Liver (tissue), 9 donors: ENCODE data around the gene ACVR1C. TPM values are rescaled to one million over a fixed set of nuclear protein-coding genes. Genes with fewer than 3 reads are reported as not detected.

ENCODE experiments used
- DNase-seq: peaks from one replicate; pipeline ENCODE4 v3.0.0-alpha.2; 2017; ENCODE audit warnings: low spot score
- H3K27ac ChIP-seq, 2 donors: one replicate each; pipeline ENCODE4 v1.7.0; 2013; ENCODE audit warnings: inconsistent platforms in 2 of 2, low read length in 2 of 2, control low read depth in 1 of 2, low read depth in 1 of 2, mild to moderate bottlenecking in 1 of 2
- H3K27me3 ChIP-seq, 4 donors: one replicate each; pipeline versions ENCODE4 v1.6.1 to v1.7.0; 2013; ENCODE audit warnings: low read length in 3 of 4, inconsistent platforms in 1 of 4, mild to moderate bottlenecking in 1 of 4, moderate library complexity in 1 of 4; ENCODE audit not compliant: control insufficient read depth in 4 of 4, insufficient read depth in 4 of 4
- H3K36me3 ChIP-seq, 4 donors: one replicate each; pipeline versions ENCODE4 v1.6.1 to v1.7.0; 2013; ENCODE audit warnings: low read length in 3 of 4, mild to moderate bottlenecking in 3 of 4, low read depth in 1 of 4, moderate library complexity in 1 of 4; ENCODE audit not compliant: control insufficient read depth in 4 of 4, insufficient read depth in 3 of 4
- H3K4me1 ChIP-seq, 4 donors: one replicate each; pipeline versions ENCODE4 v1.6.1 to v1.7.0; 2013; ENCODE audit warnings: low read length in 3 of 4, mild to moderate bottlenecking in 3 of 4, moderate library complexity in 1 of 4; ENCODE audit not compliant: control insufficient read depth in 4 of 4, insufficient read depth in 4 of 4
- H3K4me3 ChIP-seq, 3 donors: one replicate each; pipeline versions ENCODE4 v1.6.1 to v1.7.0; 2013; ENCODE audit warnings: low read length in 3 of 3, control low read depth in 1 of 3, low read depth in 1 of 3, mild to moderate bottlenecking in 1 of 3
- H3K9ac ChIP-seq, 2 donors: one replicate each; pipeline ENCODE4 v1.7.0; 2013; ENCODE audit warnings: low read length in 2 of 2, mild to moderate bottlenecking in 2 of 2, moderate library complexity in 2 of 2, control low read depth in 1 of 2, low read depth in 1 of 2
- H3K9me3 ChIP-seq, 4 donors: one replicate each; pipeline versions ENCODE4 v1.6.1 to v1.7.0; 2013; ENCODE audit warnings: low read length in 3 of 4; ENCODE audit not compliant: control insufficient read depth in 4 of 4
- EGR1 ChIP-seq, 2 donors: IDR thresholded peaks; 2 replicates each; pipeline ENCODE4 v1.6.1; 2016 to 2018; ENCODE audit warnings: antibody characterized with exemption in 2 of 2, low read depth in 2 of 2
- FOXA2 ChIP-seq: IDR thresholded peaks from 2 replicates; pipeline ENCODE4 v1.6.1; 2016; ENCODE audit warnings: antibody characterized with exemption
- JUND ChIP-seq, 2 donors: IDR thresholded peaks; 2 replicates each; pipeline ENCODE4 v1.6.1; 2016; ENCODE audit warnings: antibody characterized with exemption in 2 of 2
- RAD21 ChIP-seq, 2 donors: IDR thresholded peaks; 2 replicates each; pipeline ENCODE4 v1.6.1; 2016; ENCODE audit warnings: antibody characterized with exemption in 2 of 2, mild to moderate bottlenecking in 2 of 2
- TAF1 ChIP-seq: conservative IDR thresholded peaks from 2 replicates; pipeline ENCODE4 v1.6.1; 2016; ENCODE audit warnings: antibody characterized with exemption, mild to moderate bottlenecking
- YY1 ChIP-seq: IDR thresholded peaks from 2 replicates; pipeline ENCODE4 v1.6.1; 2016; ENCODE audit warnings: antibody characterized with exemption, mild to moderate bottlenecking
- WGBS: extraction: QIAGEN DNeasy Blood & Tissue Kit; methylation state at CpG from one replicate; pipeline ENCODE4 v1.1.7; 2013; 5-methylcytosine and 5-hydroxymethylcytosine counted together
- polyA plus RNA-seq, 2 donors: library from polyadenylated mRNA; stranded (reverse) in 1 of 2; unstranded in 1 of 2; fragments of 200-250 nt in 1 of 2; fragments of >200 nt in 1 of 2; fragmentation: Nextera tagmentation in 1 of 2; extraction: Ambion mirVana in 1 of 2; gene quantifications; one replicate each; pipeline versions ENCODE4 v1.2.1 to v1.2.3, GENCODE V29; 2013 to 2015
- total RNA-seq, 2 donors: library from RNA; depleted of rRNA; stranded (reverse); fragments of >200 nt; gene quantifications; one replicate each; pipeline ENCODE4 v1.2.3, GENCODE V29; 2014
- TF ChIP-seq, protein P1 (sequence below): IDR thresholded peaks from 2 replicates; pipeline ENCODE4 v1.6.1; 2016; ENCODE audit warnings: antibody characterized with exemption, mild to moderate bottlenecking
- TF ChIP-seq, protein P2 (sequence below): IDR thresholded peaks from 2 replicates; pipeline ENCODE4 v1.6.1; 2016; ENCODE audit warnings: antibody characterized with exemption
- donor health status: healthy.
- donor health status: healthy.
- donor health status: healthy.
- donor health status: healthy.
- donor health status: healthy.

ACVR1C gene
- total and polyA plus RNA-seq, 4 donors: 0.19 to 2.5 (median 0.73) TPM

- whole genome bisulfite sequencing: 74% methylated on average over 3 of the region's 3 CpGs
- H3K27me3 ChIP-seq: no peaks in the 10 kb centered on the region
These were observed 69.6 kb downstream of the ACVR1C start for GRCh38 chr2:157559061-157559460.

DNA sequence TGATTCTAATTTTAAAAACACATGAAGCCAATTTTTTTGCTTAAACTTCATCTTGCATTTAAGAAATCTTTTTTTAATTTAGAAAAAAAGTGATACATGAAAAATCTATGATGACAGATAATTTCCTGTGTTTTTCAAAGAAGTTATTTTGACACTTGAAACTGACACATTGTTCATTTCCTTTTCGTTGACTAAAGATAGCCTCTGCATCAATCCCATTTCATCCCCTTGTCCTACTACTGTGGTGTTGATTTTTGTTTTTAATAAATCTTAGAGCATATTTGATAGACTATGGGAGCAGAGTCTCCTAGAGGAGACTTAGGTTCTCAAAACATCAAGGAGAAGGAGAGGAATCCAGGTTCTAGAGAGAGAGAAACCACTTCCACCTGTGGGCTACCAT is 70.9 kb downstream of the ACVR1C start:
- H3K9ac ChIP-seq: no peak overlapping the region
- WGBS: 79% methylated on average over 1 of the region's 1 CpG
- H3K4me1 ChIP-seq: no peaks in the 10 kb centered on the region
- TF ChIP-seq, protein P1, sequence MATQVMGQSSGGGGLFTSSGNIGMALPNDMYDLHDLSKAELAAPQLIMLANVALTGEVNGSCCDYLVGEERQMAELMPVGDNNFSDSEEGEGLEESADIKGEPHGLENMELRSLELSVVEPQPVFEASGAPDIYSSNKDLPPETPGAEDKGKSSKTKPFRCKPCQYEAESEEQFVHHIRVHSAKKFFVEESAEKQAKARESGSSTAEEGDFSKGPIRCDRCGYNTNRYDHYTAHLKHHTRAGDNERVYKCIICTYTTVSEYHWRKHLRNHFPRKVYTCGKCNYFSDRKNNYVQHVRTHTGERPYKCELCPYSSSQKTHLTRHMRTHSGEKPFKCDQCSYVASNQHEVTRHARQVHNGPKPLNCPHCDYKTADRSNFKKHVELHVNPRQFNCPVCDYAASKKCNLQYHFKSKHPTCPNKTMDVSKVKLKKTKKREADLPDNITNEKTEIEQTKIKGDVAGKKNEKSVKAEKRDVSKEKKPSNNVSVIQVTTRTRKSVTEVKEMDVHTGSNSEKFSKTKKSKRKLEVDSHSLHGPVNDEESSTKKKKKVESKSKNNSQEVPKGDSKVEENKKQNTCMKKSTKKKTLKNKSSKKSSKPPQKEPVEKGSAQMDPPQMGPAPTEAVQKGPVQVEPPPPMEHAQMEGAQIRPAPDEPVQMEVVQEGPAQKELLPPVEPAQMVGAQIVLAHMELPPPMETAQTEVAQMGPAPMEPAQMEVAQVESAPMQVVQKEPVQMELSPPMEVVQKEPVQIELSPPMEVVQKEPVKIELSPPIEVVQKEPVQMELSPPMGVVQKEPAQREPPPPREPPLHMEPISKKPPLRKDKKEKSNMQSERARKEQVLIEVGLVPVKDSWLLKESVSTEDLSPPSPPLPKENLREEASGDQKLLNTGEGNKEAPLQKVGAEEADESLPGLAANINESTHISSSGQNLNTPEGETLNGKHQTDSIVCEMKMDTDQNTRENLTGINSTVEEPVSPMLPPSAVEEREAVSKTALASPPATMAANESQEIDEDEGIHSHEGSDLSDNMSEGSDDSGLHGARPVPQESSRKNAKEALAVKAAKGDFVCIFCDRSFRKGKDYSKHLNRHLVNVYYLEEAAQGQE: no peak
- TF ChIP-seq EGR1 (IDR thresholded peaks at IDR 0.05; ENCODE audit: low read depth in 2 of 2) (no peak), FOXA2 (no peak)
- no peak overlapping the region for H3K4me3 ChIP-seq
- H3K9me3 ChIP-seq: no peaks in the 10 kb centered on the region
- no peak for DNase-seq
- no peak overlapping the region for H3K27ac ChIP-seq
- H3K27me3 ChIP-seq: no peaks in the 10 kb centered on the region
- H3K36me3 ChIP-seq: no peaks in the 10 kb centered on the region

More at GRCh38 chr2:157559061-157559460, 69.6 kb downstream of the ACVR1C start:
- TF ChIP-seq RAD21 (IDR thresholded peaks at IDR 0.05): no peak
- TF ChIP-seq JUND (IDR thresholded peaks at IDR 0.05): no peak
- TF ChIP-seq FOXA2: no peak
- TF ChIP-seq, protein P1: no peak
- TF ChIP-seq YY1: no peak
- TF ChIP-seq TAF1: no peak
- Histone ChIP-seq H3K4me1 (no peaks in the 10 kb centered on the region), H3K4me3 (no peak overlapping the region), H3K36me3 (no peaks in the 10 kb centered on the region), H3K9me3 (no peaks in the 10 kb centered on the region), H3K9ac (no peak overlapping the region), H3K27ac (no peak overlapping the region)
- no peak for DNase-seq

GRCh38 chr2:157540102-157540501 is 88.6 kb downstream of the ACVR1C start:
- TF ChIP-seq, protein P2, sequence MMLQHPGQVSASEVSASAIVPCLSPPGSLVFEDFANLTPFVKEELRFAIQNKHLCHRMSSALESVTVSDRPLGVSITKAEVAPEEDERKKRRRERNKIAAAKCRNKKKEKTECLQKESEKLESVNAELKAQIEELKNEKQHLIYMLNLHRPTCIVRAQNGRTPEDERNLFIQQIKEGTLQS: no peak
- Histone ChIP-seq H3K27ac (no peak overlapping the region), H3K9ac (no peak overlapping the region), H3K27me3 (no peaks in the 10 kb centered on the region), H3K36me3 (peaks cover 0 to 2% (median 0%) of the 10 kb centered on the region in 4 donors), H3K9me3 (no peaks in the 10 kb centered on the region), H3K4me1 (no peaks in the 10 kb centered on the region), H3K4me3 (no peak overlapping the region)
- no peak for DNase-seq
- WGBS: 94% methylated on average over 5 of the region's 5 CpGs
